M059J (cell line): ENCODE measurements around the gene TMEM185A. TPM values are rescaled to one million over a fixed set of nuclear protein-coding genes. Genes with fewer than 3 reads are reported as not detected.
"Not testable (repeated sequence)": the region's sequence is repeated elsewhere in the genome, so short reads cannot be mapped to it uniquely, and the experiment has no call there.

Source experiments
- DNase-seq: peaks from one replicate; pipeline ENCODE4 v3.0.0-alpha.2; 2012; ENCODE audit warnings: low read depth
- total RNA-seq: library from RNA; depleted of rRNA; stranded (reverse); fragments of >200 nt; shearing (Covaris generic); gene quantifications from 2 replicates; pipeline ENCODE4 v1.2.3, GENCODE V29; 2014; rRNA removed

TMEM185A gene
- total RNA-seq, 1 experiment from 2014 or later = 32.7 TPM

GRCh38 chrX:149551939-149552248 is 79.7 kb downstream of the TMEM185A start:
- not testable (repeated sequence) for DNase-seq

- DNase-seq = not testable (repeated sequence)
Measured at GRCh38 chrX:149551245-149551938, 80.2 kb downstream of the TMEM185A start.

GRCh38 chrX:149550454-149550853 is 81.1 kb downstream of the TMEM185A start:
- DNase-seq = not testable (repeated sequence)

DNA sequence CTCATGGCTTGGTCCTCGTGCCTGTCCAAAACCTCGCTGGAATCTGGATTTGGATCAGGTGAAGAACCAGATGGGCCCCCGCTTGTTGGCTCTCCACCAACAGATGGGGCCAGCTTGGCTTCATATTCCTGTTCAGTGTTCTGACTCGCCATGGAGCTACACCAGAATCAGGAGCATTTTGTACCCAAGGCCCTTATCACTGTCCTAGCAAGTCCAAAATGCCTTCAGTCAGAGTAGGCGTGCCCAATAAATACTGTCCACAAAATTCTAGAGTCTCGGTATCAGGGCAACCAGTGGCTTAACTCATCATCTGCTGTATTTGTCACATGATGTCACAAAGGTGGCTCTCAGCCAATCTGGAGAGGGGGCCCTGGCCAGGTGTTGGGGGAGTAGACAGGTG is 81.9 kb downstream of the TMEM185A start, which contains the start of gene HSFX3:
Gene HSFX3, minus strand, starts transcription at position 224 of the 400 bp plus-strand sequence. Its CDS starts 72 bp downstream, at position 152.
- DNase-seq = not testable (repeated sequence)

- not testable (repeated sequence) for DNase-seq
Measured at GRCh38 chrX:149547782-149548181, 83.8 kb downstream of the TMEM185A start.

- DNase-seq = not testable (repeated sequence)
Measured at GRCh38 chrX:149546962-149547361, 84.6 kb downstream of the TMEM185A start.

Other genes with a start within 250 kb of the TMEM185A start
- 59.8 and 92.5 TPM in 2 replicates for gene IDS, start 126.5 kb downstream of the TMEM185A start, total RNA-seq
- gene EOLA1, start 90.8 kb downstream of the TMEM185A start, total RNA-seq = 29.6 and 46.1 TPM in 2 replicates
- not detected in 2 replicates for gene HSFX3, start 81.9 kb downstream of the TMEM185A start, total RNA-seq
- gene MAGEA9B, start 44.3 kb downstream of the TMEM185A start, total RNA-seq = 0.37 TPM in 1 of 2 replicates, not detected in the other
- gene HSFX2, start 36.5 kb downstream of the TMEM185A start, total RNA-seq = 0.79 TPM in 1 of 2 replicates, not detected in the other
- gene MAGEA11, start 80.3 kb upstream of the TMEM185A start, total RNA-seq = 0.07 and 0.42 TPM in 2 replicates
- 0.42 and 0.59 TPM in 2 replicates for gene HSFX1, start 142.3 kb upstream of the TMEM185A start, total RNA-seq
- not detected in 2 replicates for gene MAGEA9, start 150.1 kb upstream of the TMEM185A start, total RNA-seq
- not detected in 2 replicates for gene MAGEA8, start 249.4 kb upstream of the TMEM185A start, total RNA-seq